Skin epidermis (tissue), 12 donors: Measurements from ENCODE around the gene SLC47A1.
A peak's percentile ranks its signal among the peaks of the same experiment; 100 is the strongest.
"Not testable (repeated sequence)": the region's sequence is repeated elsewhere in the genome, so short reads cannot be mapped to it uniquely, and the experiment has no call there.

ENCODE experiments used
- H3K27ac ChIP-seq, 21 experiments: fragments of 200-600 bp; sonication (generic) in 11 of 21; one replicate each; pipeline ENCODE4 v1.5.0; 2020; ENCODE audit warnings: mild to moderate bottlenecking in 3 of 21, inconsistent platforms in 2 of 21, moderate library complexity in 2 of 21
- H3K4me3 ChIP-seq, 7 experiments: fragments of 200-600 bp; sonication (generic) in 2 of 7; one replicate each; pipeline ENCODE4 v1.5.0; 2020; ENCODE audit warnings: inconsistent platforms in 2 of 7, mild to moderate bottlenecking in 2 of 7, moderate library complexity in 1 of 7

Gene SLC47A1

DNA sequence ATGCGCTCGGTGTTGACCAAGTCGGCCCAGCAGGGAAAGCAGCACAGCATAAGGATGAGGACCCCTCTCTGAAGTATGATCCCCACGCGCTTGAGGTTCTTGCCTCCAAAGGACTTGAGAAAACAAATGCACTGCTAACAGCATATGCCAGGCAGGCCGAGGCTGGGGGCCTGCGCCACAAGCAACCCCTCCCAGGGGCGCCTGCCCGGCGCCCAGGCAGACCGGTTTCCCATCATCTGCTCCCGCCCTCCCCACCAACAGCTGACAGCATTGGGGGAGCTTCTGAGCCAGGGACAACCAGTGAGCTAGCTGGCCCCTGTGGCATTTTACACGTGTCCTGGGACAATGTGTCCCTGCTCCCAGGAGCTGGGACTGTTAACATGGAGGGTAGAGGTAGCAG, 48.5 kb downstream of the SLC47A1 start:
- not testable (repeated sequence) for H3K27ac ChIP-seq, H3K4me3 ChIP-seq

DNA sequence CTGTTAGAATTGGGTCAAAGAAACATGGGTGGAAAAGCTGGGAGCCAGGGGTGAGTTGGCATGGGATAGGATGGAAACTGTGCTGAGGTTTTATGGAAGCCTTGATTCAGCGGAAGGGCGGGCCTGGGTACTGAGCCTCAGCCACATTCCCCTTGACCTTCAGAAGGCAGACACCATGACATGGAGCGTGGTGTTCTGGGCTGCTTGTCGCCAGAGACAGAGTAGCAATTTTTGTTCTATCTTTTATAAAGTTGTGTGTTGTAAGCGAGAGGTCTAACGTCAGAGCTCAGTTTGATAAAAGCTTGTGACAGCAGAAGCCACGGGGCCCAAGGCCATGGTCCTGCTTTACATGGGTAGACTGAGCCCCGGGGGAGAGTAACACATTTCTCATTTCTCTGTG, 50.2 kb downstream of the SLC47A1 start:
- Histone ChIP-seq H3K4me3 (no peak overlapping the region), H3K27ac (no peak overlapping the region)

DNA sequence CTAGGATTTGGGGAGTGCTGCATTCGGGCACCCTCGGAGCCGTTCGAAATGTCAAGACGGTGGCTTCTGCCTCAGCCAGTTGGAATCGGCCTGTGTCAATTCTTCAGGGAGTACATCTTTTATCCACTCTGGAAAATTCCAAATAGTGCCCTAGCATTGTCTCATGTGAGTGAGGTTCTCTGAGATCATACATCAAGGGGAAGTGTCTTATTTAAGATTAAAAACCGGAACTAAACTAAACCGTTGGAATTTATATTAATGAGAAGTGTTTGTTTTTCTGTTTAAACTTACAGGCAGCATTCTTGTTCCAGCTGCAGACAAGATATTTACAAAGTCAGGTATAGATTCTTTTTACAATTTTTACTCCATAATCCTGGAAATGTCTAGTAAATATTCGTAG, 56.8 kb downstream of the SLC47A1 start:
- Histone ChIP-seq H3K4me3 (no peak overlapping the region), H3K27ac (no peak overlapping the region)

DNA sequence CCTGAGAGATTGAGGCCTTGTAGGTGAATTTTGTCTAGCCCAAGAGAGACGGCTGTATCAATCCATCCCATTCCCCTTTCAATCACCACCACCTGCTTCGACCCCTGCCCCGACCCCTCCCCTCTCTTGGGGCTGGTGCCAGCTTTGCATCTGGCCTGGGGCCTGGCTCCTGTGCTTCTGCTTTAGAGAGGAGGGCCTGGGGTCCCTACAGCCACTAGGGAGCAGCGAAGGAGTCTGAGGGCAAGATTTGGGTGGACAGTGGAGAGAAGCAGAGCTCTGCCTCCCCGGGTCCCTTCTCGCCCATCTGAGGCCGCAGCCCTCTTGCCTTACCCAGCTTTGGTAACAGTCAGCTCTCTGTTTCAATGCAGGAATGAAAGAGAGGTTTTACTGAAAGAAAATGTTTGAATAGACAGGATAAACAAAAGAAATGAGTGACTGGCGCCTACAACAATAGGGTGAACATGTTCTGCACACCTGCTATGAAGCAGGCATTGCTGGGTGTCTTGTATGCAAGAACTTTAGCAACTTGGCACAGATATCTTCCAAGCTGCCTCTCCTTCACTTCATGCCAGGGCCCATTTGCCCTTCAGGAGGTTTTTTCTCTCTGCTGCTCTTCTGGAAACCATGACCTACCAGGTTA, 57.4 kb downstream of the SLC47A1 start:
- no peak overlapping the region for H3K27ac ChIP-seq
- no peak overlapping the region for H3K4me3 ChIP-seq

DNA sequence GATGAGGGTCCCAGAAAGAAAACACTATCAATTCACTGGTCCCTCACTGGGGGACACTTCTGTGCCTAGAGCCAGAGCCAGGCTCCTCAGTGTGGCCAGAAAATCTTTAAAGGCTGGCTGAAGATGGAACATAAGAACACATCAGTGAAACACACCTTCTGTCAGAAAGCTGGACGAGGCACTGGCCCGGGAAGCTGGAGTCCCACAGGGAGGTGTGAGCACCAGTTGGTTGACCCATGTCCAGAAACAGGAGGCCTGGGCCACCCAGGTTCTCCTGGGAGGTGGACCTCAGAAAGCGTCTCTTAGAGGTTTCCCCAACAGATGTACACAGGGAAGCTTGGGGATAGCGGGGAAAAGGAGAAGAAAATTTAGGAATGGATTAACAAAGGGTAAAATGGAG, 58.7 kb downstream of the SLC47A1 start:
- no peak overlapping the region for H3K4me3 ChIP-seq
- no peak overlapping the region for H3K27ac ChIP-seq

DNA sequence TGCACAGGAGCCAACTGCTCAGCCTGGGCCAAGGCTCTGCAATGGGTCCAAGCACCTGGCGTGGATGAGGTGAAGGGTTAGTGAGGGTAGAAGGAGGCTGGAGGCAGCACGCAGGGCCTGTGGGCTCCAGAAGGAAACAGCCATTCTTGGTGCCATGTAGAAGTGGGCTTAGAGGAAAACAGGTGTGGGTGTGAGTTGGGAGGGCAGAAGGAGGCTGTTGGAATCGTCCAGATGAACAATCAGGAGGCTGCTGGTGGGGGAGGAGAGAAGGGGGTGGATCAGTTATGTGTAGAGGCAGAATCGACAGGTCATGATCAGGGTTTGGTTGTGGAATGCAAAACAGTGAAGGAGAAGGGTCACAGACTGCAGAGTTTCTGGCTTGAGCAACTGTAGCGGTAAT, 63.2 kb downstream of the SLC47A1 start:
- Histone ChIP-seq H3K4me3 (no peak overlapping the region), H3K27ac (no peak overlapping the region)

DNA sequence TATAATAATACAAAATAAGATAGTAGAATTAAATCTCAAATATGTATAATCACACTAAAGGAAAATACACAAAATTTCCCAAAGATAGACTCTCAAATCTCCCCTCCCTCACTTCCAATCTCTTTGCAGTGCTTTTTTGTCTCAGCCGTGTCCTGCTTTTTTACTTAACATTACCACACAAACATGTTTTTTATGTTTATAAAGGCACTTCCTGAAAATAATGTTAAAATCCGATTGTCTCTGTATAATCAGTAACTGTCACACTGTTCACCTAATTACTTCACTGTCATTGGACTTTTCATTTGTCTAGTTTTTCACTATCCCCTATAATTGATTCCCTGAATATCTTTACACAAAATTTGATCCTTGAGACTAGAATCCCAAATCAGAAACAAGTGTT, 76.7 kb downstream of the SLC47A1 start:
- H3K4me3 ChIP-seq = no peak overlapping the region
- H3K27ac ChIP-seq = peak overlapping the region in 1 of 21 experiments; percentile 17

DNA sequence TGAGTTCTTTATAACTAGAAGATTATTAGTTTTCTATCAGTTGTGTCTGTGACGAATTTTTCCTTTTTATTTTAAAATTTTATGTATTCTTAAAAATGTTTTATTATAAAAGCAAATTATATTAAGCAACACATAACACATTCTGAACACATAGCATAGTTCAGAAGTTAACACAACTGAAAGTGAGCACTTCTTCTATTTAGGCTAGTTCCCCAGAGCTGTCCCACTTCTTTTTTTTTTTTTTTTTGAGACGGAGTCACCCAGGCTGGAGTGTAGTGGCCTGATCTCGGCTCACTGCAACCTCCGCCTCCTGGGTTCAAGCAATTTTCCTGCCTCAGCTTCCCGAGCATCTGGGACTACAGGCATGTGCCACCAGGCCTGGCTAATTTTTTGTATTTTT, 77.2 kb downstream of the SLC47A1 start:
- Histone ChIP-seq H3K27ac (peak overlapping the region in 1 of 21 experiments; percentile 33), H3K4me3 (no peak overlapping the region)

DNA sequence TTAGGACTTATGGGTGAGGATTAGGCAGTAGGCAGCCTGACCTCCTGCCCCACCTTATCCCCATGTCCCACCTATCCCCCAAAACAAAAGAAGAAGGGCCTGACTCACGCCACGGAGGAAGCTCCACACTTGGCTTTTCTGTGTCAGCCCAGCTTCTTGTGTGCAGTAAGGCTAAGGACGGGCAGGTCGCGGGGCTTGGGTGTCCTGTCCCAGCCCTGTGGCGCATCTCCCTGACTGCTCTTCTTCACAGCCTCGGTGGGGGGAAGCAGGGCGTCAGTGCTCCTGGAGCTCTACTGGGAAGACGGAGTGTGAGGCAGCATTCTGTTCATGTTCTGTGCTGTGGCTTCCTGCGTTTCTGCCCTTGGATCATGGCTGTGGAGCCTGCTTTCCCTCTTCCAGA, 80.3 kb downstream of the SLC47A1 start:
- no peak overlapping the region for H3K27ac ChIP-seq

DNA sequence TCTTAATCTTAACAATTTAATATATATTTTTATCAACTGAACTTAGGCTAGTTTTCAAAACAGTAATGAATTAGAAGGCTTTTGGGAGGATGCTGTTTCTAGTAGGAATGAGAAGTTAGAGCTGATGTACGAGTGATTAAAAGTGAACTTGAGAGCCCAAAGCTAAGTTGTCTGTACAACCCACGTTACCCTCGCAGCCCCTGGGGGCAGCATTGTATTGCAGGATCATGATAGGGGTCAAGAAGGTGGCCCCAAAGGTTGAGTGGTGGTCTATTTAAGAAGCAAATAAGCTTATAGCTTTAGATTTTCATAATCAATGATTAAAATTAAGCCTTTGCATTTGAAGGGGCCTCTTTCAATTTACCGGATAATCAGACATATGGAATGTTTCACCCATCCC, 81.2 kb downstream of the SLC47A1 start:
- no peak overlapping the region for H3K4me3 ChIP-seq

More for the DNA sequence above, 80.3 kb downstream of the SLC47A1 start:
- H3K4me3 ChIP-seq = no peak overlapping the region

DNA sequence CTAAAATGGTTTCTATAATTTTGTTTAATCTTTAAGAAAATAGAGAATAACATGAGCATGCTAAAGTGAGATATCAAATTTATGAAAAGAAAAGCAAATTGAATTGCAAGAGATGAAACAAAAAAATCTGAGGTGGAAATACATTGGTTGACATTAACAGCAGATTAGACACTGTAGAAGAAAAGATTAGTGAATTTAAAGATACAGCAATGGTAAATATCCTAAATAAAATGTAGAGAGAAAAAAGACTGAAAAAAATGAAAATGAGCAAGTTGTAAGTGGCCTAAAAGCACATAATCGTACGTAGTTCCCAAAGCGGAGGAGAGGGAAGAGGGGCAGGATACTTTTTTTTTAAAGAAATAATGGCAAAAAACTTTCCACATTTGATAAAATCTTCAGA, 84.4 kb downstream of the SLC47A1 start:
- no peak overlapping the region for H3K4me3 ChIP-seq
- H3K27ac ChIP-seq = no peak overlapping the region

More for the DNA sequence above, 81.2 kb downstream of the SLC47A1 start:
- no peak overlapping the region for H3K27ac ChIP-seq

DNA sequence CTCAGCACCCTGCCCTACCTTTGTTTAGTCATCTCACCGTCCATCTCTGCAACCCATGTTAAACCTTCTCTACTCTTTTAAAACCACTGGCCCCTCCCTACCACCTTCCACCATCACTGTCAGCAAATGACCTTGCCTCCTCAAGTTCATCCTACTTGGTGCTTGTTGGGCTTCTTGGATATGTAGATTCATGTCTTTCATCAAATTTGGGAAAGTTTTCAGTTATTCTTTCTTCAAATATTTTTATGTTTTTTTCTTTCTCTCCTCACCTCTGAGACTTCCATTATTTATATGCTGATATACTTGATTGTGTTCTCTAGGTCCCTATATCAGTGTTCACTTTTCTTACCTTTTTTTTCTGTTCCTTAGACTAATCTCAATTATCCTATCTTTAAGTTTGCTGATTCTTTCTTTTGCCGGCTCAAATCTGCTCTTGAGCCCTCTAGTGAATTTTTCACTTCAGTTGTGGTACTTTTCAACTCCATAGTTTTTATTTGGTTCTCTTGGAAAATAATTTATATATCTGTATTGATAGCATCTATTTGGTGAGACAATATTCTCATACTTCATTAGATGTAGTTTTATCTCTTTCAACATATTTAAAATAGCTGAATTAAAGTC, 86.2 kb downstream of the SLC47A1 start:
- no peak overlapping the region for H3K4me3 ChIP-seq
- no peak overlapping the region for H3K27ac ChIP-seq

DNA sequence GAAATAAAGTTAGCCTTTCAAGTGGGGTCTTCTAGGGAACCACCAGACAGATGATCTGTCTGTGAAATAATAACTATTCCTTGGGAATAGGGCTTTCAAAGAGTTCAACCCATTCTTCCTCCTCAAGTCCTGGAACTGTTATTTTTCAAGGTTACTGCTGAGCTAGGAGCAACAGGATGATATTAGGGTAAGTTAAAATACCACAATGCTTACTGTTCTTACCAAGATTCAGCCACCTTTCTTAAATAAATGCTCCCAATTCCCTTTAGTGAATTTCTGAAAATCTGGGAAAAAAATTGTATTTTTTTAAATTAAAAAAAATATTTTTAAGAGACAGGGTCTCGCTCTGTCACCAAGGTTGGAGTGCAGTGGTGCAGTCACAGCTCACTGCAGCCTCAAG, 88.0 kb downstream of the SLC47A1 start:
- H3K4me3 ChIP-seq = no peak overlapping the region
- no peak overlapping the region for H3K27ac ChIP-seq

DNA sequence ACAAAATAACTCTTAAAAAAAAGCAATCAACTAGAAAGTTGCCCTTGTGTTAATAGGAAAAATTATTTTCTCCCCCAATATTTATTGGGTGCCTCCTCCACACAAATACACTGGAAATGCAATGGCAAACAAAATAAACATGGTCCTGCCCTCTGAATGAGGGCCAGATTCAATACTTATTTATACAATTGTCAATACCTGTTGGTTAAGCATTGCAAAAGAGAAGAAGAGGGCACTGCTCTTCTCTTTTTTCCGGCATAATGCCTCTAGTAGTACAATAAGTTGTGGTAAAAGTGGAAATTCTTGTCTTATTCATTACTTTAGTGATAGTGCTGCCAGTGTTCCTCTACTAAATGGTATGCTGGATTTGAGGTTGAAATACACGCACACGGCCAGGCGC, 92.4 kb downstream of the SLC47A1 start:
- H3K4me3 ChIP-seq = no peak overlapping the region
- H3K27ac ChIP-seq = no peak overlapping the region
